Naive thymus-derived CD4-positive, alpha-beta T cell (primary cell): ENCODE results near the gene ELFN2. TPM values are rescaled to one million over a fixed set of nuclear protein-coding genes. Genes with fewer than 3 reads are reported as not detected.
A peak's percentile ranks its signal among the peaks of the same experiment; 100 is the strongest.

Source experiments
- ATAC-seq: fragments of 150-1000 bp; cut with Tn5 transposase; 2 replicates; pipeline ENCODE4 v1.10.0; 2021; ENCODE audit warnings: mild to moderate bottlenecking, moderate library complexity
- CTCF ChIA-PET: fragments of 350-600 bp; sonication (Branson Sonifier 250); formaldehyde crosslinking; loops from one replicate; lab custom pipeline; 2021; ENCODE audit warnings: antibody characterized with exemption; lab: Charles Lee
- POLR2A ChIA-PET: fragments of 350-600 bp; sonication (Branson Sonifier 250); formaldehyde crosslinking; loops from one replicate; lab custom pipeline; 2021; ENCODE audit warnings: antibody characterized with exemption, inconsistent platforms; lab: Charles Lee
- DNase-seq, 9 donors: peaks; one replicate each; pipeline versions ENCODE4 v3.0.0 to v3.0.0-alpha.2; 2020 to 2022; ENCODE audit warnings: mixed read lengths in 1 of 9
- H3K27ac ChIP-seq: one replicate; pipeline ENCODE4 v1.7.0; 2013; ENCODE audit warnings: mild to moderate bottlenecking, low read depth, low read length, moderate library complexity
- H3K27me3 ChIP-seq, 2 donors: one replicate each; pipeline ENCODE4 v1.7.0; 2013; ENCODE audit warnings: low read length in 2 of 2, mild to moderate bottlenecking in 2 of 2, moderate library complexity in 2 of 2; ENCODE audit not compliant: control insufficient read depth in 2 of 2, insufficient read depth in 2 of 2
- H3K36me3 ChIP-seq, 3 experiments: 1 replicate in 2 of 3; 2 replicates in 1 of 3; pipeline ENCODE4 v1.7.0; 2013; ENCODE audit warnings: low read length in 3 of 3, mild to moderate bottlenecking in 3 of 3, moderate library complexity in 1 of 3; ENCODE audit not compliant: insufficient read depth in 3 of 3, control insufficient read depth in 2 of 3
- H3K4me1 ChIP-seq, 2 donors: one replicate each; pipeline ENCODE4 v1.7.0; 2013; ENCODE audit warnings: low read length in 2 of 2, mild to moderate bottlenecking in 2 of 2, moderate library complexity in 1 of 2; ENCODE audit not compliant: control insufficient read depth in 2 of 2, insufficient read depth in 2 of 2
- H3K4me3 ChIP-seq: 2 replicates; pipeline ENCODE4 v1.7.0; 2013; ENCODE audit warnings: mild to moderate bottlenecking, low read length
- H3K9me3 ChIP-seq, 3 experiments: 1 replicate in 2 of 3; 2 replicates in 1 of 3; pipeline ENCODE4 v1.7.0; 2013; ENCODE audit warnings: low read length in 3 of 3; ENCODE audit not compliant: control insufficient read depth in 2 of 3
- H3K27ac Mint-ChIP-seq, 9 donors: one replicate each; pipeline ENCODE4 v1.8.0; 2020 to 2022; ENCODE audit warnings: mixed read lengths in 9 of 9, mild to moderate bottlenecking in 8 of 9, moderate library complexity in 5 of 9, inconsistent platforms in 2 of 9
- H3K27me3 Mint-ChIP-seq, 5 donors: one replicate each; pipeline ENCODE4 v1.8.0; 2021 to 2022; ENCODE audit warnings: mixed read lengths in 5 of 5, mild to moderate bottlenecking in 1 of 5
- H3K36me3 Mint-ChIP-seq, 5 donors: one replicate each; pipeline ENCODE4 v1.8.0; 2020 to 2022; ENCODE audit warnings: mixed read lengths in 5 of 5, mild to moderate bottlenecking in 3 of 5, inconsistent platforms in 1 of 5
- H3K4me1 Mint-ChIP-seq, 7 donors: one replicate each; pipeline ENCODE4 v1.8.0; 2020 to 2022; ENCODE audit warnings: mixed read lengths in 7 of 7, mild to moderate bottlenecking in 3 of 7, inconsistent platforms in 1 of 7
- H3K4me3 Mint-ChIP-seq, 10 donors: one replicate each; pipeline ENCODE4 v1.8.0; 2020 to 2022; ENCODE audit warnings: mild to moderate bottlenecking in 10 of 10, mixed read lengths in 10 of 10, moderate library complexity in 6 of 10, inconsistent platforms in 2 of 10
- H3K9me3 Mint-ChIP-seq, 11 donors: one replicate each; pipeline ENCODE4 v1.8.0; 2020 to 2022; ENCODE audit warnings: mixed read lengths in 11 of 11, mild to moderate bottlenecking in 4 of 11, inconsistent platforms in 1 of 11, moderate library complexity in 1 of 11
- intact Hi-C, 2 donors: fragments of 100-400 bp; cut with micrococcal nuclease; formaldehyde crosslinking; loops; one replicate each; pipeline ENCODE4 v1.15.1; 2023
- polyA plus RNA-seq, 2 donors: library from polyadenylated mRNA; unstranded; fragments of 300-500 nt; fragmentation: Illumina TruSeq; gene quantifications; one replicate each; pipeline ENCODE4 v1.2.3, GENCODE V29; 2021
- total RNA-seq, 6 experiments: library from RNA in 5 of 6; stranded (reverse) in 5 of 6; gene quantifications; 1 replicate in 5 of 6; 2 replicates in 1 of 6; pipeline ENCODE4 v1.2.3 and lab custom pipeline; 2021 to 2026

ELFN2 gene, protein sequence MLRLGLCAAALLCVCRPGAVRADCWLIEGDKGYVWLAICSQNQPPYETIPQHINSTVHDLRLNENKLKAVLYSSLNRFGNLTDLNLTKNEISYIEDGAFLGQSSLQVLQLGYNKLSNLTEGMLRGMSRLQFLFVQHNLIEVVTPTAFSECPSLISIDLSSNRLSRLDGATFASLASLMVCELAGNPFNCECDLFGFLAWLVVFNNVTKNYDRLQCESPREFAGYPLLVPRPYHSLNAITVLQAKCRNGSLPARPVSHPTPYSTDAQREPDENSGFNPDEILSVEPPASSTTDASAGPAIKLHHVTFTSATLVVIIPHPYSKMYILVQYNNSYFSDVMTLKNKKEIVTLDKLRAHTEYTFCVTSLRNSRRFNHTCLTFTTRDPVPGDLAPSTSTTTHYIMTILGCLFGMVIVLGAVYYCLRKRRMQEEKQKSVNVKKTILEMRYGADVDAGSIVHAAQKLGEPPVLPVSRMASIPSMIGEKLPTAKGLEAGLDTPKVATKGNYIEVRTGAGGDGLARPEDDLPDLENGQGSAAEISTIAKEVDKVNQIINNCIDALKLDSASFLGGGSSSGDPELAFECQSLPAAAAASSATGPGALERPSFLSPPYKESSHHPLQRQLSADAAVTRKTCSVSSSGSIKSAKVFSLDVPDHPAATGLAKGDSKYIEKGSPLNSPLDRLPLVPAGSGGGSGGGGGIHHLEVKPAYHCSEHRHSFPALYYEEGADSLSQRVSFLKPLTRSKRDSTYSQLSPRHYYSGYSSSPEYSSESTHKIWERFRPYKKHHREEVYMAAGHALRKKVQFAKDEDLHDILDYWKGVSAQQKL
- total RNA-seq (under 1 TPM; 0.10 to 0.66 (median 0.57) TPM), polyA plus RNA-seq (not detected), total RNA-seq (lab: John Stamatoyannopoulos, UW) (0.94 reads per million)

DNA sequence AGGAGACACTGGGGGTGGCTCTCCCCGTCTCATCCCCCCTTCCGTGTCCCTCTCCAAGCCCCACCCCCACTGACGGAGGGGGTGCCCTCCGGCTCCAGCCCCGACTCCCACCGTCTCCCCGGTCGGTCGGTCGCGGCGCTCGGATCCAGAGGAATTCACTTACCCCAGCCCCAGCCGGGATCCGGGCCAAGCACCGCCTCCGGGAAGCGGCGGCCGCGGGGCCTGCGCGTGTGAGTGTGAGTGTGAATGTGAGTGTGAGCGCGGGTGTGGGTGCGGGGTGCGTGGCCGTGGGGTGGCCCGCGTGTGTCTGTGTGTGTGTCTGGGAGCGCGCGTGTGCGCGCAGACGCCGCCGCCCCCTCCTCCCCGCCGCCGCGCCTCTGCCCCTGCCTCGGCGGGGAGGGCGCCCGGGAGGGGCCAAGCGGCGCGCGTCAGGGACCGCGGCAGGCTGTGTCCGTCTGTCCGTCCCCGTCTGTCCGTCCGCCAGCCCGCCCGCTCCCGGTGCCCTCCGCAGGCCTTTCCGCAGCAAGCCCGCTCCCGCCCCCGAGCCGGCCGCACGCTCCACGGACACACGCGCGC, at the start of gene ELFN2:
ELFN2 (minus strand) TSS at position 345 of the 576 bp plus-strand sequence. CDS start 51,945 bp downstream, outside the sequence.
- Mint-ChIP-seq H3K27me3 (peaks cover 36 to 57% (median 47%) of the 10 kb centered on the region in 5 donors), H3K4me3 (peak within 1 kb of the TSS; percentile 21 to 79 (median 63)), H3K4me1 (peaks cover 0 to 19% (median 0%) of the 10 kb centered on the region in 7 donors), H3K27ac (no peak within 1 kb of the TSS), H3K36me3 (peaks cover 0 to 5% (median 0%) of the 10 kb centered on the region in 5 donors), H3K9me3 (peaks cover 0 to 2% (median 0%) of the 10 kb centered on the region in 11 donors)
- peaks cover 12 to 14% of the 10 kb centered on the region in 2 donors for H3K27me3 ChIP-seq
- DNase-seq (no peak), ATAC-seq (peak; percentile 30)
- CTCF ChIA-PET, result interaction anchor here (0.6 to 1.7 kb wide), 3 partner anchors 47 to 166 kb away, joined by 3 to 13 read pairs (median 3); no protein-coding TSS in a partner anchor
- POLR2A ChIA-PET, result interaction anchor here (0.7 kb wide), 1 partner anchor 45 kb away, joined by 3 read pairs; no protein-coding TSS in a partner anchor
- H3K4me1 ChIP-seq, result peaks cover 5 to 8% of the 10 kb centered on the region in 2 donors
- intact Hi-C loops, result loop anchor here in 1 of 2 donors (10.0 kb wide), 1 partner anchor 352 kb away; no protein-coding TSS in a partner anchor
- H3K4me3 ChIP-seq, result peak within 1 kb of the TSS; percentile 9
- no peaks in the 10 kb centered on the region for H3K36me3 ChIP-seq
- H3K27ac ChIP-seq, result no peak within 1 kb of the TSS
- no peaks in the 10 kb centered on the region for H3K9me3 ChIP-seq

DNA sequence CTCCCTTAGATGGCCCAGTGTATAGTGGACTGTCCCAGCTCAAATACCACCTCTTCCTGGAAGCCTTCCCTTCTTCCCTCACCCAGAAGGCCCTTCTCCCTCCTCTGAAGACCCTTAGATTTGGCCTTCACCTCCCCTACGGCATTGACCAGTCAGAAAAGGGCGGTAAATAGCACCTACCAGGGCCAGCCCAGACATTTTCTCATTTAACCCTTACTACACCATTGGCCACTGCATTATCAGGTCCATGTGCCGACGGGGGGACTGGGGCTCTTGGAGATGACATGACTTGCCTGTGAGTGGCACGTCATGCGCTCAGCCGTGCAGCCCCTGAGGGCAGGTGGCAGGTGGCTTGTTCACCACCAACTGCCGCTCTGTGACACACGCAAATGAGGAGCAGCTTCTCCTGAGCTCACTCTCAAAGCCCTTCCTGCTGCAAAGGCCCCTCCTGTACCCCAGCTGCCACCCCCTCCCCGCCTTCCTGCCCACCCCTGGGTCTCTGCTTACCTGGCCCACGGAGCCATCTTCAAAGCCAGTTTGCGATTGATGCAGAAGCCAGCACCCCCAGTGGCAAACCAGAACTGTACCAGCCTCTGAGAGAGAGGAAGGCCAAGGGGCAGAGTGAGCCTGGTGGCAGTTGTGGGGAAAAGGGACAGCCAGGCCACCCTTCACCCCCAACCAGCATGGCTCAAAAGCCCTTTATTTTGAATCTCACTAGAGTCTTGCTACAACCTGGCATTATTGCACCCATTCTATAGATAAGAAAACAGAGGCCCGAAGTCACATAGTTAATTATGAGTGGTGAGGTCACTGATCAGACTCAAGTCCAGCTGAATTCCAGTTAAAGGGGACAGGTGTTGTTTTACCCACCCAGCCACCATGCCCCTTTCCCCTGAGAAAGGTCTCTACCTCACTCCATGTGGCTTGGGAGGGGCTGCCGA, 49.4 kb upstream of the ELFN2 start:
- intact Hi-C loops, result no loop called here

GRCh38 chr22:37474447-37475090, 47.3 kb upstream of the ELFN2 start:
- peaks cover 14 to 98% (median 28%) of the 10 kb centered on the region in 3 experiments for H3K36me3 ChIP-seq
- H3K36me3 Mint-ChIP-seq, result peaks cover 8 to 34% (median 20%) of the 10 kb centered on the region in 5 donors
- no peak overlapping the region for H3K4me3 ChIP-seq
- H3K4me1 Mint-ChIP-seq, result peaks cover 9 to 20% (median 13%) of the 10 kb centered on the region in 7 donors
- DNase-seq (no peak), ATAC-seq (no peak)
- H3K27ac ChIP-seq, result no peak overlapping the region
- no peaks in the 10 kb centered on the region for H3K27me3 Mint-ChIP-seq
- peak overlapping the region in 4 of 9 donors; percentile 33 to 79 (median 62) for H3K27ac Mint-ChIP-seq
- intact Hi-C loops, result no loop called here
- ChIA-PET POLR2A (interaction anchor here (3.8 kb wide), 1 partner anchor 11 kb away, joined by 32 read pairs; the partner anchor contains the start of gene MFNG), CTCF (interaction anchor here (6.0 kb wide), 1 partner anchor 18 kb away, joined by 35 read pairs; no protein-coding TSS in a partner anchor)
- no peak overlapping the region for H3K4me3 Mint-ChIP-seq
- no peaks in the 10 kb centered on the region for H3K9me3 ChIP-seq
- H3K27me3 ChIP-seq, result no peaks in the 10 kb centered on the region
- H3K9me3 Mint-ChIP-seq, result no peaks in the 10 kb centered on the region
- H3K4me1 ChIP-seq, result no peaks in the 10 kb centered on the region

More for the DNA sequence above, 49.4 kb upstream of the ELFN2 start:
- Mint-ChIP-seq H3K4me1 (peaks cover 12 to 25% (median 19%) of the 10 kb centered on the region in 7 donors), H3K36me3 (peaks cover 5 to 24% (median 13%) of the 10 kb centered on the region in 5 donors), H3K9me3 (no peaks in the 10 kb centered on the region), H3K27ac (peak overlapping the region in 6 of 9 donors; percentile 54 to 83 (median 63)), H3K4me3 (no peak overlapping the region), H3K27me3 (no peaks in the 10 kb centered on the region)
- no peaks in the 10 kb centered on the region for H3K27me3 ChIP-seq
- DNase-seq (no peak), ATAC-seq (no peak)
- H3K27ac ChIP-seq, result peak overlapping the region; percentile 1
- POLR2A ChIA-PET, result no interaction called here
- peaks cover 16 to 99% (median 29%) of the 10 kb centered on the region in 3 experiments for H3K36me3 ChIP-seq
- no peaks in the 10 kb centered on the region for H3K9me3 ChIP-seq
- H3K4me3 ChIP-seq, result no peak overlapping the region
- H3K4me1 ChIP-seq, result peaks cover 0 to 5% of the 10 kb centered on the region in 2 donors
- CTCF ChIA-PET, result interaction anchor here (6.0 kb wide), 1 partner anchor 16 kb away, joined by 35 read pairs; no protein-coding TSS in a partner anchor

GRCh38 chr22:37473437-37473946, 46.2 kb upstream of the ELFN2 start:
- no peaks in the 10 kb centered on the region for H3K4me1 ChIP-seq
- no peak overlapping the region for H3K27ac ChIP-seq
- H3K4me3 ChIP-seq, result no peak overlapping the region
- peaks cover 9 to 24% (median 14%) of the 10 kb centered on the region in 7 donors for H3K4me1 Mint-ChIP-seq
- H3K36me3 ChIP-seq, result peaks cover 5 to 98% (median 29%) of the 10 kb centered on the region in 3 experiments
- CTCF ChIA-PET, result interaction anchor here (0.5 to 6.0 kb wide), 10 partner anchors 10 to 94 kb away, joined by 3 to 45 read pairs (median 6); no protein-coding TSS in a partner anchor
- H3K27ac Mint-ChIP-seq, result peak overlapping the region in 1 of 9 donors; percentile 38
- intact Hi-C loops, result no loop called here
- no peaks in the 10 kb centered on the region for H3K27me3 ChIP-seq
- DNase-seq, result no peak
- H3K9me3 ChIP-seq, result no peaks in the 10 kb centered on the region
- H3K27me3 Mint-ChIP-seq, result no peaks in the 10 kb centered on the region
- ATAC-seq, result no peak
- no peaks in the 10 kb centered on the region for H3K9me3 Mint-ChIP-seq
- POLR2A ChIA-PET, result interaction anchor here (1.8 to 3.8 kb wide), 2 partner anchors 8 to 12 kb away, joined by 6 to 32 read pairs; partner anchors contain the start of gene MFNG
- H3K36me3 Mint-ChIP-seq, result peaks cover 8 to 41% (median 26%) of the 10 kb centered on the region in 5 donors
- no peak overlapping the region for H3K4me3 Mint-ChIP-seq
